NCI-H128 (cell line): ENCODE measurements around the gene PUM2.
"Not testable (repeated sequence)": the region's sequence is repeated elsewhere in the genome, so short reads cannot be mapped to it uniquely, and the experiment has no call there.

Source experiments
- DNase-seq: peaks from one replicate; lab custom pipeline; 2025; ENCODE audit not compliant: unreplicated experiment; lab: John Stamatoyannopoulos, UW

Gene PUM2

GRCh38 chr2:20369366-20369765, 18.7 kb upstream of the PUM2 start:
- no peak for DNase-seq

GRCh38 chr2:20368706-20369105, 18.1 kb upstream of the PUM2 start:
- no peak for DNase-seq

DNA sequence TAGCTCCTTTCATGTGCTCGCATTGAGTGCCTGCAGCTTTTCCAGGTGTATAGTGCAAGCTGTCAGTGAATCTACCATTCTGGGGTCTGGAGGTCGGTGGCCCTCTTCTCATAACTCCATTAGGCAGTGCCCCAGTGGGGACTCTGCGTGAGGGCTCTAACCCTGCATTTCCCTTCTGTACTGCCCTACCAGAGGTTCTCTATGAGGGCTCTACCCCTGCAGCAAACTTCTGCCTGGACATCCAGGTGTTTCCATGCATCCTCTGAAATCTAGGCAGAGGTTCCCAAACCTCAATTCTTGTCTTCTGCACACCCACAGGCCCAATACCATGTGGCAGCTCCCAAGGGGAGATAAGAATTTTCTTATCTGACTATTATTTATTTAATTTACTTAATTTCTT, 17.3 kb upstream of the PUM2 start:
- not testable (repeated sequence) for DNase-seq

DNA sequence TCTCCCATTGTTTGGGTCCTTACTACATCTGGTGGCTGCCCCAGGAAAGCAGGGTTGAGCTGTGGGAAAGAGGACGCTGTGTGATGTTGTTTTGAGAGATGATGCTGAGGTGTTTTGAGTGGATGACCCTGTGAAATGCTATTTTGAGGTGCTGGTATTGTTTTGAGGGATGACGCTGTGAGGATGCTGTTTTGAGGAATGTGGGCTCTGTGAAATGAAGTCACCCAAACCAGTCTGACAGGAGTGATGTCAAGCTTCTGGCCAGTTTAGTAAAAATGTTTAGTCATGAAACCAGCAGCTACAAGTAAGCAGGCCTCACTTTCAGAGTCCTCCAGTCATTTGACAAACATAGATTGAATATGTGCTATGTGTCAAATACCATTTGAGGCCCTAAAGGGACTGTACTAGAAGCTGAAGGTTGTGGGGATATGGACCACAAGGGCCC, 16.1 kb upstream of the PUM2 start:
- no peak for DNase-seq

DNA sequence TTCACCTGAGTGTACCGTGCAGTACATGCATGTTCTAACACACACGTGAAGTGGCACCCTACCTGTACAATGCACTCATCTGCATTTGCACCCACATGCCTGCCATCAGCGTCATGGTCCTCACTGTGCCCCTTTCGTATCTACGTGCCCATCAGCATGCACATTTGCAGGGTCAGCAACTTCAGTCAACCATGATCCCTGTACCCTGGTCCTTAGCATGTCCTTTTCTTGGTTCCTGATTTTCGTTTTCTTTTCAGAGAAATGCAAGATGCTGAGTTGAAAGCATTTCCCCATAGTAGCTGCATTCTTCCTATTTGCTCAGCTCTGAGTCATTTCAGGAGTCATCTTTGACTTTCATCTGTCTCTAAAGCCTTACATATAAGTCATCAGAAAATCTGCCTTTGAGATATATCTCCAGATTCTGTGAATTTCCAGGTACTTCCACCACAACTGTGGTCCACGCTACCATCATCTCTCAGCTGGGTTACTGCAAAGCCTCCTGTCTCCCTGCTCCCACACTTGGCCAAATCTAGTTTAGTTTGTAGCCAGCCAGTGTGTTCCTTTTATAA, 14.7 kb upstream of the PUM2 start:
- no peak for DNase-seq

DNA sequence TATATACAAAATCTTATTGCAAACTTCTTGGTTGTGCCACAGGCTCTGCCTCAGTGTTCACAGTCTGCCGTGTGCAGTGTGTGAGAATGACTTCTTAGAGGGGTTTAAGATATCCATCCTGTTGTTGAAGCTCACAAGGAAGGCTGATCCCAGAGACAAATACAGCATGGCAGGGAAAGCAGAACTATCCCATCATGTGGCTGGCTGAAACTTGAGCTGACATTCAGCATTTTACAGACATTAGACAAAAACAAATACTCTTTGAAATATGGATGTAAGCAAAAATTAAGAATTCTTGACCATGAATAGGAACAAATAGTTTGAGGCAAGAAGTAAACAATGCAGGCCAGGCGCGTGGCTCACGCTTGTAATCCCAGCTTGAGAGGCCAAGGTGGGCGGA, 12.9 kb upstream of the PUM2 start:
- DNase-seq: no peak

- no peak for DNase-seq
These were observed 12.2 kb upstream of the PUM2 start for GRCh38 chr2:20362701-20363435.

DNA sequence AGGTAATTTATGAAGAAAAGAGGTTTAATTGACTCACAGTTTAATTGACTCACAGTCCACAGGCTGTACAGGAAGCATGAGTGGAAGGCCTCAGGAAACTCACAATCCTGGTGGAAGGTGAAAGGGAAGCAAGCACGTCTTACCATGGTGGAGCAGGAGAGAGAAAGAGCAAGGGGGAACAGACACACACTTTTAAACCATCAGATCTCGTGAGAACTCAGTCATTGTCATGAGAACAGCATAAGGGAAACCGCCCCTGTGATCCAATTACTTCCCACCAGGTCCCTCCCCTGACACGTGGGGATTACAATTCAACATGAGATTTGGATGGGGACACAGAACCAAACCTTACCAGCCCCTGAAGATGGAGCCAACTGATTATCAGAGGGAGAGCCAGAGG, 11.2 kb upstream of the PUM2 start:
- no peak for DNase-seq

DNA sequence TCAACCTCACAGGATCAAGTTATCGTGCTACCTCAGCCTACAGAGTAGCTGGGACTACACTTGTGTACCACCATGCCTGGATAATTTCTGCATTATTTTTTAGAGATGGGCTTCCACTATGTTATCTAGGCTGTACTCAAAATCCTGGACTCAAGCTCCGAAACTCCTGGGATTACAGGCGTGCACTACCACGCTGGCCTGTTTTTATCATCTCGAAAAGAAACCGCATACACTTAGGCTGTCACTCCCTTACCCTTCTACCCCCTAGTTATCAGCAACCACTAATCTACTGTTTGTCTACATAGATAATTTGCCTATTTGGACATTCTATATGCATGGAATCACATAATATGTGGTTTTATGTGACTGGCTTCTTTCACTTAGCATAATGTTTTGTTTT, 8.5 kb upstream of the PUM2 start:
- DNase-seq: no peak

DNA sequence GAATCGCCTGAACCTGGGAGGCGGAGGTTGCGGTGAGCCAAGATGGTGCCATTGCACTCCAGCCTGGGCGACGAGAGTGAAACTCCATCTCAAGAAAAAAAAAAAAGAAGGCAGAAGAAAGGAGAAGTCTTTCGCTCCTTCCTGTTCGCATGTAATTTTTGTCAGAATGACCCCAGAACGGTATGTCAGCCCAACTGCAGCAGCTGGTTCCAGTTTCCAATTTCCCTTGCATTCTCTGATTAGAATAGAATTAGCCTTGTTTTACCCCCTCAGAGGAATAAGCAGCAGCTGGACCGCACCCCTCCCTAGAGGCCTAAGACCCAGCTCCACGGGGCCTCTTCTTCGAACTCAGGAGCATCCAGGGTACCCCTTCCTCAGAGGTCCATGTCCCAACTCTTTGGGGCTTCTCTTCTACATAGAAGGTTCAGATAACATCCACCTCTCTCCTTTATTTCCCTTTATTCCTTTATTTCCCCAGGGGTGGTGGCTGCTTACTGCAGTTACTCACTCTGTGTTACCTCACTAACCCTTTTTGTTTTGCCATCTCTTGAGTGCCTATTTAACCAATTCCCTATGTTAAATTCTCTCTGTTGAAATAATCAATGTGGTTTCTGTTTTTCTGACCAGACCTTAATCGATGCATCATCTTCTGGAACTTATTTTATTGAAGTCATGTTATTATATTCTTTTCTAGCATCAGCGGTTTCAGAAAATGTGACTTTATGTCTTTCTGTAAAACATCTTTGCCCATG, 7.2 kb upstream of the PUM2 start:
- no peak for DNase-seq

- no peak for DNase-seq
These were observed 5.4 kb upstream of the PUM2 start for GRCh38 chr2:20356042-20356441.

DNA sequence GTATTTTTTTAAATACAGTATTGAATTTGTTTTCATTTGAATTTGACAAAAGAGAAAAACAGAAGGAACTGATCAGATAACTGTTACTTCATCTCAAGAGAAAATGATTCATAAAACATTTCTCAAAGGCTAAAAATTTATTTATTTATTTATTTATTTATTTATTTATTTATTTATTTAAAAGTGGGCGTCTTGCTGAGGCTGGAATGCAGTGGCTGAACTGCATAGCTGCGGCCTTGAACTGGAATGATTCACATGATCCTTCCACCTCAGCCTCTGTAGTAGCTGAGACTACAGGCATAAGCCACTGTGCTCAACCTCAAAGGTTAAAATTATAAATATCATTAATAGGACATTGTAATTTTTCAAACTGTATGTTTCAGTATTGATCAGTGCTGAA, 4.5 kb upstream of the PUM2 start:
- DNase-seq: no peak

DNA sequence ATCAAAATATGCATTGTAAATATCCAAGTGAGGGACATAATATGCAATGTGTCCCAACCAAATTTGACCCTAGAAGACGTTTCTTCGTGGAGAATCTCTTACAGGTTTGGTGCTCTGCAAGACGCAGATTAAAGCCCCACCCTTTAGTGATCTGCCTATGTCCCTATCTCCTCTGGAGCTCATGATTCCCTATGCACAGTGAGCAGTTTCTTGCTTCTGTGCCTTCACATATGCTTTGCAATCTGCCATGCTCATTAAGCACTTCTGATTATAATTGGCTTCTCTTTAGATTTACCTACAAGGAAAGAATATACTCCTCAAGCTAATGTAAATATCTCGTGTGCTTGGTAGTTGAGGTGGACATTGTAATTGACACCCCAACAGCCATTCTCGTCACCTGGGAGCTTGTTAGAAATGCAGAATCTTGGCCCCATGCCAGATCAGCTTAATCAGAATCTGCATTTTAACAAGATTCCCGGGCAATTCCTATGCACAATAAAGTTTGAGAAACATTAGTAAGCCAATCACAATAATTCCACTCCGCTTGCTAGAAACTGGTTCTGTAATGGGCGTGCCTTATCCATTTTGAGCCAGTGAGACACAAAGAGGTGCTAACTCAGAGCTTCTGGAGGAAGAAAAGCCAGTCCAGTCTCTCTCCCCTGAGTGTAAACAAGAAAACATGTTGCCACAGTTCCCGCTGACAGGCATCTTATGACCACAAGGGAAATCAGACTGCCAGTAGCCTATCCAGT, 2.8 kb upstream of the PUM2 start:
- no peak for DNase-seq

DNA sequence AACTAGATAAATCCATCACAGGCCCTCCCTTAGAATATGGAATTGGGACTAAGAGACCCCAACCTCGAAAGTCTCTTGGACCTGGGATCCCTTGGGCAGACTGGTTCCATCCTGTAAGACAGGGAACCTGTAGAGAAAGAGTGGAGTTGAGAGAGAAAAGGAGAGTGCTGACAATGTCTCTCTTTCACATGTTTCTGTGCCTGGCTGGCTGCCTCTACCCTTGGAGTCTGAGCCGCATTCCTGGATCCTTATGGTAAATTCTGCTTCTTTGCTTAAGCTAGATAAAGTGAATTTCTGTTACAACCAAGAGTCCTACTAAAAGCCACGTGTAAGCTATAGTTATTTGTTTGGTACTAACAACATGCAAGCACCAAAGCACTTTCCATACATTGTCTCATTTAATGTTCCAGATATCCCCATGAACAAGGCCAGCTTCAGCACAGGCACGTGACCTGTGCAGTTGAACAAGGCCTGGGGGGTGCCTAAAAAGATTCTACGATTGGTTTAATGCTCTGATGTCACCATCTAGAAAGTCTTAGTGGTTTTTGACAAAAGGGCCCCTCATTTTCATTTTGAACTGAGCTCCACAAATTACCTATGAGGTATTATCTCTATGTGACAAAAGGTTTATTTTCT, 2.1 kb upstream of the PUM2 start:
- DNase-seq: no peak

GRCh38 chr2:20352230-20352578, 1.6 kb upstream of the PUM2 start:
- no peak for DNase-seq

DNA sequence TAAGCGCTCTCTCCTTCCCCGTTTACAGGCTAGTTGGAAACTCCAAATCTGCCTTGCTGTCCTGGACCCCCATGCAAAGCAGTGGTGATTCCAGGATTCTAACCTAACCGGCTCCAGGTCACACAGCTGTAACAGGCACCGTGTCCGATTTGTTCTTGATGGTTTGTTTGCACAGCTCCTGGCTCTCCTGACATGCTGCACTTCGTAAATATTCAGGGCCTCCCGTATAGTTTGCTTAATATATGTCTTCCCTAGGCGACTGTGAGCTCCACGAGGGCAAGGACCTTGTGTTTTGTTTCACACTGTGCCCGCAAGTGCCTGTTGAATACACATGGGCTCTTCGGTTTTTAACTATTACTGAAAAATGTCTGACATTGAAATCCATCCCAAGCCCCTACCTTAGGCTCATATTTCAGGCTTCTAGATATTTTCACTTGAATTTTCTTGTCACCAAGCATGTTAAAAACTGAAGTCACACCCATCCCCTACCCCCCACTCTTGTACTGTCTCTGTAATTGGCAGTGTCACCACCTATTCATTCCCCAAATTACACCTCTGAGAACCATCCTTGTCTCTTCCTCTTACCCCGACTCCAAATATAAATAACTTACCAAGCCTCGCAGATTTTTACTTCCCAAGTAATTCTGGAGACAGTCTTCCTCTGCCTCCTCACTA, 1.0 kb upstream of the PUM2 start:
- no peak for DNase-seq

DNA sequence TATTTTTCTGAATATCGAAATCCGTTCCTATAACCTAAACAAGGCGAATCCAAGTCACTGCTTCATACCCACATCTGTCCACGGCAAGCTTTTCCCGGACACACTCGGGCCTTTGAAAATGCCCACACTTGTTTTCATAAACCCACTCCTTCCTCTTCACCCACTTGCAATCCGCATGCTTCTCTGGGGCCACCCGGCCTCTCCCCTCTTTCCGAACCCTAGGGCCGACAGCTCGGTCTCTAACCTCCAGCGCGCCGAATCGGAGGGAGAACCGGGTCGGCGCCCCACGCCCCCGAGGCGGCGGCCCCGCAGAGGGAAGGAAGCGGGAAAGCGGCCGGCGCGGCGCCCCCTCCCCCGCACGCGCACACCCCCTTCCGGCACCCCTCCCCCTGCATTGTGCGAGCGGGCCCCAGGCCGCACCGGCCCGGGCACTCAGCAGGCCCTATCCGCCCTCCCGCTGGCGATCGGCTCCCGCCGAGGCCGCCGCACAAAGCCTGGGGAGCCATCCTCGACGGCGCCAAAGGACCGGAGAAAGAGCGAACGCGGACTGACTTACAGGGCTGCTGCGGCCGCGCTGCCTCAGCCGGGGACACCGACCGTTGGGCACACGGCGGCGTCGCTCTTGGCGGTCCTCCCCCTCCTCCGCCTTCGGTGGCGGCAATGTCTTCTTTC, 467 bp downstream of the PUM2 start:
- DNase-seq: no peak

- DNase-seq: no peak
These were observed 1.1 kb downstream of the PUM2 start for GRCh38 chr2:20349513-20349921.

- no peak for DNase-seq
These were observed 2.1 kb downstream of the PUM2 start for GRCh38 chr2:20348542-20348941.
